COLO668 (cell line): ENCODE data around the gene IQCE.
A peak's percentile ranks its signal among the peaks of the same experiment; 100 is the strongest.
"Not testable (repeated sequence)": the region's sequence is repeated elsewhere in the genome, so short reads cannot be mapped to it uniquely, and the experiment has no call there.

Experiments used
- DNase-seq: peaks from one replicate; lab custom pipeline; 2025; ENCODE audit not compliant: unreplicated experiment; lab: John Stamatoyannopoulos, UW

The IQCE gene

GRCh38 chr7:2521341-2521745, 37.4 kb upstream of the IQCE start:
- DNase-seq: no peak

DNA sequence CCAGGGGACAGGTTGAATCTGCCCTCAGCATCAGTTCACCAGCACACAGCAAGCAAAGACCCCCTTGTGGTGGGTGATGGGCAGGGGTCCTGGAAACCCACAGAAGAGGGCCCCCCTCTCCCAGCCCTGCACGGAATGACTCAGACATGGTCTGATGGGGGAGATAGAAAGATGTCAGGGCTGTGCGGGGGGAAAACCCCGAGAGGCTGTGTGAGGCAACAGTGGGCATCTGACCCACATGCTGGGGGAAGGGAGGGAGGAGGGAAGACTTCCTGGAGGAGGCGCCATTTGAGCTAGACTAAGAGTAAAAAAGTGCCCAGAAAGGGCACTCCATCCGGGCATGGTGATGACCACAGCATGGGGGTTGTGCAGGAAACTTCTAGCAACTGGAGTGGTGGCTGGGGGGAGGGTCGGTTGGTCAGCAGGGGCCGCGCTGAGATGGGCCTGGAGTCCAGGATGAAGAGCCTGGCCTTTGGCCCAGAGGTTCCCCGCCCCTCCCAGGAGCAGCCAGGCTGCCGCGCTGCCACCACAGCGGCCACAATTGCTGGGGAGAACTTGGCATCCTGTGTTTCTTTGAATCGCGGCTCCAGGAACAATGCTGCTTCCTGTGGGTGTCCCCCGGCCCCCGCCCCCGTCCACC, 36.7 kb upstream of the IQCE start:
- DNase-seq: no peak

GRCh38 chr7:2522780-2523433, 35.9 kb upstream of the IQCE start:
- peak; percentile 86 for DNase-seq

DNA sequence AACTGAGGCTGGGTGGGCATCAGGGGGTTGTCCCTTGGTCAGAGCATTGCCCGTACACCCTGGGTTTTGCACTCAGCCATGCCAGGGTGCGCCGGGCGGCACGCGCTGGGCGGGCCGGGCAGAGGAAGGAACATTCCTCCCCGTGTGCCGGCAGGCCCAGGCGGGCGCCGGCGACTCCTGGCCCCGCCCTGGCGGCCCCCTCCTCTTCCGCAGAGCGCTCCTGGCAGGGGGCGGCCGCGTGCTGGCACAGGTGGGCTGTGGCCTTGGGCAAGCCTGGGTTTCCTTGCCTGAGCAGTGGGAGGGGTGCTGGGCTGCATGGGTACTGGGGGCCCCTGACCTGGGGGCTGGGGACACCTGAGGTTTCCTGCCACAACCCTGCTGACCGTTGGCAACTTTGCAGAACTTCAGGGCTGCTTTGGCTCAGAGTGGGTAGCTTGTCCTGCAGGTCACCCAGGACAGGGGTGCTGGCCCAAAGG, 35.3 kb upstream of the IQCE start:
- DNase-seq: peak; percentile 97

GRCh38 chr7:2523941-2524807, 34.6 kb upstream of the IQCE start:
- DNase-seq: peak; percentile 100

DNA sequence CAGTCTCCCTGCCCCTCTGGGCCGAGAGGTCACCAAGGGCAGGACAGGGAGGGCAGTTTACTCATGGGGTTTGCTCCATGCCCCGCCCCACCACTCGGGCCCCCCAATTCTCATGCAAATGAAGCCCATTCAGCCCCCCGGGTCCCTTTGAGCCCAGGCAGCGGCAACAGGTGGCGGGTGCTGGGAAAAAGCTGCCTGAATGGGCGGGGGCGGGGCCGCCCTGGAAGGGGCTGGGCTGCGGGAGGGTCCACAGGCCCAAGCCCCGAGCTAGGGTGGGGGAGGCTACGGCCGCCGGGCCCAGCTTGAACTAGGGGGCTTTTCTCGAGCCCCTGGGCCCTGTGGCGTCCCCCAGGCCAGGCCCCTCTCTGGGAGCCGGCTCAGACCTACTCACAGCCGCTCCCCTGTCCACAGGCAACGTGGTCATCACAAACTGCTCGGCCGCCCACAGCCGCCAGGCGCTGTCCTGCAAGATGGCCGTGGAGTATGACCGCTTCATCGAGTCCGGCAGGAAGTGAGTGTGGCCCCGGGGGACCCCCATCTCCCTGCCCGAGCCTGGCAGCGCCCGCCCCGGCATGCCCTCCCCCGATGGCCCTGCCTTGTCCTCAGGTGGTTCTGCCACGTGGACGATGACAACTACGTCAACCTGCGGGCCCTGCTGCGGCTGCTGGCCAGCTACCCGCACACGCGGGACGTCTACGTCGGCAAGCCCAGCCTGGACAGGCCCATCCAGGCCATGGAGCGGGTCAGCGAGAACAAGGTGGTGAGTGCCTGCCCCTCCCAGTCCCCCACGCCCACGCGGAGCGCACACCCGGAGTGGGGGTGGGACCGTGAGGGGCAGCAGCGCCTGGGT, 33.7 kb upstream of the IQCE start:
- peak; percentile 92 for DNase-seq

- DNase-seq: peak; percentile 98
Observed at GRCh38 chr7:2525658-2526630, 32.8 kb upstream of the IQCE start.

DNA sequence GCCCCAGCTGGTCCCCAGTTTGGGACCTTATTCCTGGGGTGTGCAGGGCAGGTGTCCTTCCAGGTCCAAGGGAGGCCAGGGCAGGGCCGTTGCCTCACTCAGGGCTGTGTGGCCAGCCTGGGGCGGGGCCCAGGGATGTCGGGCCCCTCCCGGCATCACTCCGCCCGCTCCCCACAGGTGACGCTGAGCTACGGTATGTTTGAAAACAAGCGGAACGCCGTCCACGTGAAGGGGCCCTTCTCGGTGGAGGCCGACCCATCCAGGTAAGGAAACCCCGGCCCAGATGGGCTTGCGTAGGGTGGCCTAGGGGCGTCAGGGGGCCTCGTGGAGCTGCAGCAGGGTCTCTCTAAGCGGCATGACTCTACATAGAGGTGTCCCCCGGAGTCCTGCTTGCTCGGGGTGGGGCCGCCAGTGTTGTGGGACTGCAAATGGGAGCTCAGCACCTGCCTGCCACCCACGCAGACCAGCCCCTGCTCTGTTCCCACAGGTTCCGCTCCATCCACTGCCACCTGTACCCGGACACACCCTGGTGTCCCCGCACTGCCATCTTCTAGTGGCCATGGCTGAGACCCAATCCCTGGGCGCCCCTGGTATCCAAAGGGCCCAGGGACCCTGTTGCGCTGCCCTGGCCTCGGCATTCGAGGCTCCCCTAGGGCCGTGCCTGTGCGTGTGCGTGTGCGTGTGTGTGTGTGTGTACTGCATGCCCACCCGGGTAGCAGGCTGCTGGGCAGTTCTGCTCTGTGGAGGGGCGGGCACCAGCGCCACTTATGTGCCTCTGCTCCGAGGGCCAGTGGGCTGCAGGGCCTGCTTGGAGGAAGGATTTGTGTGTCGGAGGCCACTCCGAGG, 31.9 kb upstream of the IQCE start:
- peak; percentile 89 for DNase-seq

DNA sequence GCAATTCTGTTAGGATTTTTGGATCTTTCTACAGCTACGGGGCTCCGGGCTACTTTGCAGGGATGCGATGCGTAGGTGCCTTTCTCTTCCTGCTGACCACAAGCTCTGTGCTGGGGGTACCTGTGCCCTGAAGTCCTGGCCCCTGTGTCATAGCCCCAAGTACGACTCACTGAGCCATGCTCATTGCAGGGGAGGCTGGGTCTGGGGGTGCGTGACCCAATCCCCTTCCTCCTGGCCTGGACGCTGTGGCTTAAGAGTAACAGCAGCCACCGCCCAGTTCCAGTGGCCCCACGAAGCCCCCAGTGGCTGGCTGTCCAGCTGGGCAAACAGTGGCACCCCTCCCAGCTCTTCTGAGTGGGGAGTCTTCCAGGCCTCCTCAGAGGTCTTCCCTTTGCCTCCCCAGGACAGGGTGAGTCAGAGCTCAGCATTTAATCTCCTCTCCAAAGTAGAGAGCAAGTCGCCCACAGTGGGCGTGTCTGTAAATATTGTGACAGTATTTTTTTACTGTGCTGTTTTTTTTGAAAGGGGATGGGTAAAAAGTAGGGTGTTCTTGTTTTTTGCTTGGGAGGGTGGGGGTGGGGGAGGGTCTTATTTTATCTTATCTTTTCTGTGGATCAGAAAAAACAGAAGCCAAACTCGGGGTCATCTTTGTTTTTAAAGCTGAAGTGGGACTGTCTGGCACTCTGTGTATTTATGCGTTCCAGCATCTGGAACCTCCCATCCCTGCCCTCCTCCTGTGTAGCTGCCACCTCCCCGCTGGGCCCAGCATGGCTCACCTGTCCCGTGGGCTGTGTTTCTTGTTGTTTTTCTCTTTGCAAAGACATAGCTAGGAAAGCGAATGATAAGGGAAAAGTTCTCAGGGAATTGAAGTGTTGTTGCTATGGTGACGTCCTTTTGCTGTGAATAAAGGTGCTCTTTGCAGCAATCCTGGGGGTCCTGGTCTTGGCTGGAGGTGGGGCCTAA, 31.0 kb upstream of the IQCE start:
- DNase-seq: peak; percentile 84

DNA sequence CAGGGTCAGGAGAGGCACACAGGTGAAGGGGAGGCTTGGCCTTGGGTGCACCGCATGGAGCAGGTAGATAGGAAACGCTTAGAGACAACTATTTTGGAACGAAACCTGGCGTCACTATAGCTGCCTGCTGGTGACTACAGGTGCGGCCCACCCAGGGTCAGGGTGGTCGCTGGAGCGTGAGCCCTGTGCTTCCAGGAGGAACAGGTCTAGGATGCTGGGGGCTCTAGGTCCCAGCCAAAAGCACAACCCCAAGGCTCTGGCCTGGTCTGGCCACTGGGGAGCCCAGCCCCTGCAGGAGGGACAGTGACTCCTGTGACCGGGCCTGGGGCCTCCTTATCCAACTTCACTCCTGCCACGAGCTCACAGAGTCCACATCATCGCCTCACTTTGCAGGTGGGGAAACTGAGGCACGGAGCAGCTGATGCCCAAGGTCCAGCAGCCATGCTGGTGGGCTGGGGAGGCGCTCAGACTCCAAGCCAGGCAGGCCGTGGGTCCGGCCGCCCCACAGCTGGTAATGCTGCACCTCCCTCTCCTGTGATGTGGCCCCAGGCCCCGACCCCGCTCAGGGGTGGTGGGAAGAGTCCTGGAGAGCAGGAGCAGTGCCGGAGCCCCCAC, 30.2 kb upstream of the IQCE start:
- no peak for DNase-seq

GRCh38 chr7:2529161-2530070, 29.4 kb upstream of the IQCE start:
- DNase-seq: no peak

- DNase-seq: no peak
Observed at GRCh38 chr7:2530071-2530987, 28.4 kb upstream of the IQCE start.

DNA sequence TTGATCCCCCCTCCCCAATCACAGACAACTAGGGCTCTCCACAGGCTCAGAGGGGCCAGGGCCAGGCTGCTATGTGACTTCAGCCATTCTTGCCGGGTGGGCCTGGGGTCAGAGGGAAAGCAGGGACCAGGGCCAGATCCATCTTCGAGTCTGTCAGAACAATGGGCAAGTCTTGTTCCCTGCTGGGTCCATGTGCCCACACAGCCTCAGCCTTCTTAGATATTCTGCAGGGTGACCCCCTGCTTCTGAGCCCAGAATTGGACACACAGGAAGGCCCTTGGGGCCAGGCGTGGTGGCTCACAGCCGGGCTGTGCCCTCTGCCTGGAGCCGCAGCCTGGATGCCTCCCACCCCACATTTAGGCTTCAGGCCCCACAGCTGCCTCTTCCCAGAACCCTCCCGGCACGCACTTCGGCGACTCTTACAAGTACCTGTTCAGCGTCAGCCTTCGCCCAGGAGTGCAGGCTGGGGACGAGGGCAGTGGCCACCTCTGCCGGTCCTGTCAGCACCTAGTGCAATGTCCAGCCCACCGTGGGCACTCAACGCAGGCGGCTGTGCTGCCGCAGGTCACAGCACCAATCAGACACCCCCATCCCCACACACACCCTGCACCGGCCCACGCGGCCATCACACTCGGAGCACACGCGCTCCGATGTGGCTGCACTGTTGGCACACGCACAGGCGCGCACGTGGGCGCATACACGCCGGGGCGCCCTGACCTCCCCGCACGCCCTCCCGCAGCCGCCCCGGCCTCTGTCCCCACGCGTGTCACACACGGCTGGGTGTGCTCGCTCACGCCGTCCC, 27.6 kb upstream of the IQCE start:
- not testable (repeated sequence) for DNase-seq

DNA sequence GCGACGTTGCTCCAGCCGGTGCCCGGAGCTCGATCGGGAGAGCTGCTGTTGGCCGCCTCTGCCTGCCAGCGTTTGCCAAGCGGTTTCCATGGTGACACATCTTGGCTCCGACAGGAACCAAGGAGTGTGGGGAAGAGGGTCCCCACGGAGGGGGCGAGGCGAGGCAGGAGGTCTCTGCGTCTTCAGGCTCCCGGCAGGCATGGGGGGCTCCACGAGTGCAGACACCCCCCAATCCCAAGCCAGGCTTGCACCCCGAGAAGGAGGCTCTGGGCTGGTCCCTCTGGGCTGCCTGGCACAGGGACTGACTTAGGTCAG, 27.0 kb upstream of the IQCE start:
- not testable (repeated sequence) for DNase-seq
